ENCODE measurements around the gene NFATC1.
"Not testable (repeated sequence)": the region's sequence is repeated elsewhere in the genome, so short reads cannot be mapped to it uniquely, and the experiment has no call there.

The NFATC1 gene

GRCh38 chr18:79497638-79498081 lies 101.9 kb downstream of the NFATC1 start:
- H3K36me3 ChIP-seq (ENCODE audit: control insufficient read depth, insufficient read depth, low read length) = peaks cover 43% of the 10 kb centered on the region
- H3K9me3 ChIP-seq (ENCODE audit: control insufficient read depth, low read length) = peaks cover 20% of the 10 kb centered on the region
- H3K27ac ChIP-seq (ENCODE audit: low read depth, low read length, severe bottlenecking) = peak overlapping the region; percentile 82
- peaks cover 14% of the 10 kb centered on the region for H3K4me1 ChIP-seq (ENCODE audit: control insufficient read depth, insufficient read depth, low read length, poor library complexity, severe bottlenecking)
- no peak overlapping the region for H3K4me3 ChIP-seq (ENCODE audit: extremely low read depth, insufficient read depth, low read length, poor library complexity, severe bottlenecking)
- 90 to 100% methylated on average over 1 to 3 of the region's 4 CpGs for WGBS, 2 experiments (ENCODE audit: insufficient coverage in 2 of 2)

- Histone ChIP-seq H3K4me3 (ENCODE audit: extremely low read depth, insufficient read depth, low read length, poor library complexity, severe bottlenecking) (no peak overlapping the region), H3K27ac (ENCODE audit: low read depth, low read length, severe bottlenecking) (no peak overlapping the region), H3K4me1 (ENCODE audit: control insufficient read depth, insufficient read depth, low read length, poor library complexity, severe bottlenecking) (peaks cover 14% of the 10 kb centered on the region), H3K36me3 (ENCODE audit: control insufficient read depth, insufficient read depth, low read length) (peaks cover 36% of the 10 kb centered on the region), H3K9me3 (ENCODE audit: control insufficient read depth, low read length) (peaks cover 20% of the 10 kb centered on the region)
- 94 to 100% methylated on average over 2 to 6 of the region's 6 CpGs for WGBS, 2 experiments (ENCODE audit: insufficient coverage in 2 of 2)
Measured at GRCh38 chr18:79498662-79499061, 102.9 kb downstream of the NFATC1 start.

GRCh38 chr18:79501006-79501405 lies 105.3 kb downstream of the NFATC1 start:
- H3K36me3 ChIP-seq (ENCODE audit: control insufficient read depth, insufficient read depth, low read length) = peaks cover 25% of the 10 kb centered on the region
- H3K4me1 ChIP-seq (ENCODE audit: control insufficient read depth, insufficient read depth, low read length, poor library complexity, severe bottlenecking) = peaks cover 15% of the 10 kb centered on the region
- H3K9me3 ChIP-seq (ENCODE audit: control insufficient read depth, low read length) = peaks cover 20% of the 10 kb centered on the region
- WGBS, 2 experiments (ENCODE audit: insufficient coverage in 2 of 2) = 100% methylated on average over 3 of the region's 4 CpGs
- no peak overlapping the region for H3K27ac ChIP-seq (ENCODE audit: low read depth, low read length, severe bottlenecking)
- no peak overlapping the region for H3K4me3 ChIP-seq (ENCODE audit: extremely low read depth, insufficient read depth, low read length, poor library complexity, severe bottlenecking)

- WGBS, 2 experiments (ENCODE audit: insufficient coverage in 2 of 2) = 87 to 93% methylated on average over 3 of the region's 4 CpGs
- Histone ChIP-seq H3K36me3 (ENCODE audit: control insufficient read depth, insufficient read depth, low read length) (peaks cover 10% of the 10 kb centered on the region), H3K27ac (ENCODE audit: low read depth, low read length, severe bottlenecking) (no peak overlapping the region), H3K4me3 (ENCODE audit: extremely low read depth, insufficient read depth, low read length, poor library complexity, severe bottlenecking) (no peak overlapping the region), H3K4me1 (ENCODE audit: control insufficient read depth, insufficient read depth, low read length, poor library complexity, severe bottlenecking) (peaks cover 16% of the 10 kb centered on the region), H3K9me3 (ENCODE audit: control insufficient read depth, low read length) (peaks cover 20% of the 10 kb centered on the region)
Measured at GRCh38 chr18:79502782-79503181, 107.1 kb downstream of the NFATC1 start.

GRCh38 chr18:79503406-79503805 lies 107.7 kb downstream of the NFATC1 start:
- Histone ChIP-seq H3K4me1 (ENCODE audit: control insufficient read depth, insufficient read depth, low read length, poor library complexity, severe bottlenecking) (peaks cover 20% of the 10 kb centered on the region), H3K9me3 (ENCODE audit: control insufficient read depth, low read length) (peaks cover 18% of the 10 kb centered on the region), H3K36me3 (ENCODE audit: control insufficient read depth, insufficient read depth, low read length) (peaks cover 9% of the 10 kb centered on the region), H3K4me3 (ENCODE audit: extremely low read depth, insufficient read depth, low read length, poor library complexity, severe bottlenecking) (no peak overlapping the region), H3K27ac (ENCODE audit: low read depth, low read length, severe bottlenecking) (no peak overlapping the region)
- WGBS, 2 experiments (ENCODE audit: insufficient coverage in 2 of 2) = 93 to 94% methylated on average over 11 of the region's 11 CpGs

- Histone ChIP-seq H3K4me3 (ENCODE audit: extremely low read depth, insufficient read depth, low read length, poor library complexity, severe bottlenecking) (no peak overlapping the region), H3K27ac (ENCODE audit: low read depth, low read length, severe bottlenecking) (no peak overlapping the region), H3K9me3 (ENCODE audit: control insufficient read depth, low read length) (peaks cover 12% of the 10 kb centered on the region), H3K36me3 (ENCODE audit: control insufficient read depth, insufficient read depth, low read length) (peaks cover 5% of the 10 kb centered on the region), H3K4me1 (ENCODE audit: control insufficient read depth, insufficient read depth, low read length, poor library complexity, severe bottlenecking) (peaks cover 20% of the 10 kb centered on the region)
- 89 to 95% methylated on average over 9 to 10 of the region's 12 CpGs for WGBS, 2 experiments (ENCODE audit: insufficient coverage in 2 of 2)
Measured at GRCh38 chr18:79504034-79504433, 108.3 kb downstream of the NFATC1 start.

- H3K36me3 ChIP-seq (ENCODE audit: control insufficient read depth, insufficient read depth, low read length); H3K4me3 ChIP-seq (ENCODE audit: extremely low read depth, insufficient read depth, low read length, poor library complexity, severe bottlenecking); H3K9me3 ChIP-seq (ENCODE audit: control insufficient read depth, low read length); H3K27ac ChIP-seq (ENCODE audit: low read depth, low read length, severe bottlenecking): not testable (repeated sequence)
- peaks cover 20% of the 10 kb centered on the region for H3K4me1 ChIP-seq (ENCODE audit: control insufficient read depth, insufficient read depth, low read length, poor library complexity, severe bottlenecking)
- 92 to 100% methylated on average over 2 to 3 of the region's 6 CpGs for WGBS, 2 experiments (ENCODE audit: insufficient coverage in 2 of 2)
Measured at GRCh38 chr18:79504495-79504894, 108.8 kb downstream of the NFATC1 start.

GRCh38 chr18:79505465-79505864 lies 109.7 kb downstream of the NFATC1 start:
- peaks cover 20% of the 10 kb centered on the region for H3K4me1 ChIP-seq (ENCODE audit: control insufficient read depth, insufficient read depth, low read length, poor library complexity, severe bottlenecking)
- H3K27ac ChIP-seq (ENCODE audit: low read depth, low read length, severe bottlenecking); H3K9me3 ChIP-seq (ENCODE audit: control insufficient read depth, low read length); H3K4me3 ChIP-seq (ENCODE audit: extremely low read depth, insufficient read depth, low read length, poor library complexity, severe bottlenecking): not testable (repeated sequence)
- WGBS, 2 experiments (ENCODE audit: insufficient coverage in 2 of 2) = 100% methylated on average over 1 of the region's 3 CpGs; no CpG with 5 or more reads in 1 of the 2 experiments
- H3K36me3 ChIP-seq (ENCODE audit: control insufficient read depth, insufficient read depth, low read length) = peaks cover 12% of the 10 kb centered on the region

GRCh38 chr18:79506191-79507075 lies 110.7 kb downstream of the NFATC1 start:
- Histone ChIP-seq H3K4me1 (ENCODE audit: control insufficient read depth, insufficient read depth, low read length, poor library complexity, severe bottlenecking) (peaks cover 20% of the 10 kb centered on the region), H3K9me3 (ENCODE audit: control insufficient read depth, low read length) (no peaks in the 10 kb centered on the region), H3K27ac (ENCODE audit: low read depth, low read length, severe bottlenecking) (peak overlapping the region; percentile 86), H3K36me3 (ENCODE audit: control insufficient read depth, insufficient read depth, low read length) (peaks cover 12% of the 10 kb centered on the region), H3K4me3 (ENCODE audit: extremely low read depth, insufficient read depth, low read length, poor library complexity, severe bottlenecking) (no peak overlapping the region)
- WGBS, 2 experiments (ENCODE audit: insufficient coverage in 2 of 2) = 88 to 93% methylated on average over 16 to 18 of the region's 20 CpGs

- H3K4me1 ChIP-seq (ENCODE audit: control insufficient read depth, insufficient read depth, low read length, poor library complexity, severe bottlenecking) = peaks cover 20% of the 10 kb centered on the region
- no peak overlapping the region for H3K4me3 ChIP-seq (ENCODE audit: extremely low read depth, insufficient read depth, low read length, poor library complexity, severe bottlenecking)
- H3K27ac ChIP-seq (ENCODE audit: low read depth, low read length, severe bottlenecking) = peak overlapping the region; percentile 86
- 84 to 89% methylated on average over 18 to 23 of the region's 24 CpGs for WGBS, 2 experiments (ENCODE audit: insufficient coverage in 2 of 2)
- peaks cover 18% of the 10 kb centered on the region for H3K36me3 ChIP-seq (ENCODE audit: control insufficient read depth, insufficient read depth, low read length)
- no peaks in the 10 kb centered on the region for H3K9me3 ChIP-seq (ENCODE audit: control insufficient read depth, low read length)
Measured at GRCh38 chr18:79507076-79507545, 111.4 kb downstream of the NFATC1 start.
